ENCODE results near the gene RASGEF1C.

RASGEF1C gene

DNA sequence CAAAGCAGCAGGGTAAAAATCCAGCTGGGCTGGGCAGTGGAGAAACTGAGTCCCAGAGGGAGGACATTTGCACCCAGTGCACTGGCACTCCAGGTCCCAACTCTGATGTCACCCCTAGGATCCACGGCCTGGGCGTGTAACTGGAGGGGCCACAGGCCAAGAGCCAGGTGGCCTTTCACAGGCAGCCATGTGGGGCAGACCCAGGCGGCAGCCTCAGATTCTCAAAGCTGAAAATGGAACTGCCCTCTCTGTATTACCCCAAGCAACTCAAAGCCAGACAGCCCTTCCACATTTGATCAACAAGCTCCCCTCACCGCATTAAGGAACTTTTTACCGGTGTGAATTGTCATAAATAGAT lies 46.7 kb downstream of the RASGEF1C start:
- Histone ChIP-seq H3K4me3 (ENCODE audit: low read depth, low read length) (no peak overlapping the region), H3K4me1 (ENCODE audit: control insufficient read depth, insufficient read depth, low read length) (no peaks in the 10 kb centered on the region), H3K9me3 (ENCODE audit: control insufficient read depth, insufficient read depth, low read depth, low read length) (no peaks in the 10 kb centered on the region), H3K36me3 (ENCODE audit: control insufficient read depth in 2 of 2, insufficient read depth in 1 of 2, low read length in 2 of 2) (no peaks in the 10 kb centered on the region), H3K27ac (ENCODE audit: extremely low read depth, low read depth, low read length) (no peak overlapping the region)
- ChIA-PET POLR2A (no interaction called here), CTCF (no interaction called here)
- TF ChIP-seq OVOL3 (tag by site-specific recombination; IDR thresholded peaks at IDR 0.05): no peak
- TF ChIP-seq ZNF404 (tag by site-specific recombination; IDR thresholded peaks at IDR 0.05): no peak
- TF ChIP-seq ZNF529 (tag by site-specific recombination; IDR thresholded peaks at IDR 0.05; ENCODE audit: insufficient replicate concordance): no peak
- TF ChIP-seq MEIS1 (CRISPR knock-in tag; IDR thresholded peaks at IDR 0.05; ENCODE audit: borderline replicate concordance): no peak
- TF ChIP-seq SP2 (tag by site-specific recombination; IDR thresholded peaks at IDR 0.05): no peak
- no peak for TF ChIP-seq ZBTB7A (tag by site-specific recombination; IDR thresholded peaks at IDR 0.05; ENCODE audit: low read depth)
- no peak for TF ChIP-seq MZF1 (tag by site-specific recombination; IDR thresholded peaks at IDR 0.05; ENCODE audit: borderline replicate concordance)
- TF ChIP-seq ZNF707 (tag by site-specific recombination; IDR thresholded peaks at IDR 0.05): no peak
- TF ChIP-seq ZNF302 (tag by site-specific recombination; IDR thresholded peaks at IDR 0.05; ENCODE audit: low read depth): no peak
- no peak for TF ChIP-seq ZNF585B (tag by site-specific recombination; IDR thresholded peaks at IDR 0.05)
- no peak for TF ChIP-seq HOXD13 (CRISPR knock-in tag; IDR thresholded peaks at IDR 0.05; ENCODE audit: borderline replicate concordance)
- no peak for TF ChIP-seq ZNF23 (tag by site-specific recombination; IDR thresholded peaks at IDR 0.05; ENCODE audit: borderline replicate concordance)
- no peak for TF ChIP-seq ZNF658 (tag by site-specific recombination; IDR thresholded peaks at IDR 0.05)
- TF ChIP-seq ZFP37 (tag by site-specific recombination; IDR thresholded peaks at IDR 0.05): no peak
- TF ChIP-seq, protein P1, sequence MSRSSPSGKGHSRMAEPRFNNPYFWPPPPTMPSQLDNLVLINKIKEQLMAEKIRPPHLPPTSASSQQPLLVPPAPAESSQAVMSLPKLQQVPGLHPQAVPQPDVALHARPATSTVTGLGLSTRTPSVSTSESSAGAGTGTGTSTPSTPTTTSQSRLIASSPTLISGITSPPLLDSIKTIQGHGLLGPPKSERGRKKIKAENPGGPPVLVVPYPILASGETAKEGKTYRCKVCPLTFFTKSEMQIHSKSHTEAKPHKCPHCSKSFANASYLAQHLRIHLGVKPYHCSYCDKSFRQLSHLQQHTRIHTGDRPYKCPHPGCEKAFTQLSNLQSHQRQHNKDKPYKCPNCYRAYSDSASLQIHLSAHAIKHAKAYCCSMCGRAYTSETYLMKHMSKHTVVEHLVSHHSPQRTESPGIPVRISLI (tag by site-specific recombination; IDR thresholded peaks at IDR 0.05): no peak
- TF ChIP-seq ZNF324 (tag by site-specific recombination; IDR thresholded peaks at IDR 0.05): no peak

DNA sequence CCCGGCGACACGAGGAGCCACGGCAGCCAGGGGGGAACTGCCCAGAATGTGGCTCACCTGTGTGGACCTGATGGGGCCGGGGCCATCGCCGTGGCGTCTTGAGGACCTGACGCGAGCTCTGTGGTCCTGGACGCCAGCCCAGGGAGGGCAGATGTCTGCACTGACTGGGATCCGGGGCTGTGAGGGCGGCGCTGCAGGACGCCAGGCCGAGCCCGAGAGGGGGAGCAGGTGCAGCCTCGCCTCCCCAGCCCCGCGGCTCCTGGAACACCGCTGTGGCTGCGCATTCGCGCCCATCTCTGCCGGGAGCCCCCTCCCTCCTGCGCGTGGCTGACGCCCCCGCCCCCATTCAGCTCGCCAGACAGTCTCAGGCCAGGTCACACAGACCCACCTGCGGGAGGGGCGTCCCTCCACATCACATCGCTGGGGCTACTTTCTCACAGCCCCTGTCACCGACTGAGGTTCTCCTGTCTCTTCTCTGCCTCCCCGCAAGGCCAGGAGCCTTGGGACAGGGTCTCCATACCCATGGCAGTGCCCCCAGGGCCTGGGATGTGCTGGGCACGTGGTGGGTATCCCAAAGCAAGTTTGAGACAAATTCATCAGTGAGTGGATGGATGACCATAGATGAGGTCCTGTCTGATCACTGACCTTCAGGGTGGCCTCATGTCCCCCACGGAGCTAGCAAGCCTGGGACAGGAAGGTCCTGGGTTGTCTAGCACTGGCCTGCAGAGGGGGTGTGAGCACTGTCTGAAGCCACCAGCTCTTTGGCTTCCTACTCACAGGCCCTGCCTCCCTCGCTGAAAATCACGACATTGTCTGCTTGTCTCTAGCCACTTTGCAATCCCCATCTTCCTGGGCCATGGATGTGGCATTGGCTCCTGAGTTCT lies 47.3 kb downstream of the RASGEF1C start:
- TF ChIP-seq ZNF274 (IDR thresholded peaks at IDR 0.05; ENCODE audit: low read length) (no peak), ZNF274 (tag by site-specific recombination; IDR thresholded peaks at IDR 0.05; ENCODE audit: borderline replicate concordance) (no peak), YY2 (tag by site-specific recombination; IDR thresholded peaks at IDR 0.05) (no peak), ZNF155 (tag by site-specific recombination; IDR thresholded peaks at IDR 0.05) (no peak), ZNF426 (tag by site-specific recombination; IDR thresholded peaks at IDR 0.05) (no peak), RBAK (tag by site-specific recombination; IDR thresholded peaks at IDR 0.05) (no peak), ZNF132 (tag by site-specific recombination; IDR thresholded peaks at IDR 0.05; ENCODE audit: borderline replicate concordance) (no peak), ZNF23 (tag by site-specific recombination; IDR thresholded peaks at IDR 0.05; ENCODE audit: borderline replicate concordance) (no peak), ZNF76 (tag by site-specific recombination; IDR thresholded peaks at IDR 0.05; ENCODE audit: borderline replicate concordance, low read depth) (no peak), ZNF423 (tag by site-specific recombination; IDR thresholded peaks at IDR 0.05) (no peak), ZNF623 (tag by site-specific recombination; IDR thresholded peaks at IDR 0.05) (no peak), ZNF529 (tag by site-specific recombination; IDR thresholded peaks at IDR 0.05; ENCODE audit: insufficient replicate concordance) (no peak), HOXC10 (CRISPR knock-in tag; IDR thresholded peaks at IDR 0.05) (no peak), MYNN (tag by site-specific recombination; IDR thresholded peaks at IDR 0.05; ENCODE audit: borderline replicate concordance) (no peak)
- TF ChIP-seq, protein P2, sequence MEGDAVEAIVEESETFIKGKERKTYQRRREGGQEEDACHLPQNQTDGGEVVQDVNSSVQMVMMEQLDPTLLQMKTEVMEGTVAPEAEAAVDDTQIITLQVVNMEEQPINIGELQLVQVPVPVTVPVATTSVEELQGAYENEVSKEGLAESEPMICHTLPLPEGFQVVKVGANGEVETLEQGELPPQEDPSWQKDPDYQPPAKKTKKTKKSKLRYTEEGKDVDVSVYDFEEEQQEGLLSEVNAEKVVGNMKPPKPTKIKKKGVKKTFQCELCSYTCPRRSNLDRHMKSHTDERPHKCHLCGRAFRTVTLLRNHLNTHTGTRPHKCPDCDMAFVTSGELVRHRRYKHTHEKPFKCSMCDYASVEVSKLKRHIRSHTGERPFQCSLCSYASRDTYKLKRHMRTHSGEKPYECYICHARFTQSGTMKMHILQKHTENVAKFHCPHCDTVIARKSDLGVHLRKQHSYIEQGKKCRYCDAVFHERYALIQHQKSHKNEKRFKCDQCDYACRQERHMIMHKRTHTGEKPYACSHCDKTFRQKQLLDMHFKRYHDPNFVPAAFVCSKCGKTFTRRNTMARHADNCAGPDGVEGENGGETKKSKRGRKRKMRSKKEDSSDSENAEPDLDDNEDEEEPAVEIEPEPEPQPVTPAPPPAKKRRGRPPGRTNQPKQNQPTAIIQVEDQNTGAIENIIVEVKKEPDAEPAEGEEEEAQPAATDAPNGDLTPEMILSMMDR (tag by site-specific recombination; IDR thresholded peaks at IDR 0.05): no peak
- TF ChIP-seq, protein P3, sequence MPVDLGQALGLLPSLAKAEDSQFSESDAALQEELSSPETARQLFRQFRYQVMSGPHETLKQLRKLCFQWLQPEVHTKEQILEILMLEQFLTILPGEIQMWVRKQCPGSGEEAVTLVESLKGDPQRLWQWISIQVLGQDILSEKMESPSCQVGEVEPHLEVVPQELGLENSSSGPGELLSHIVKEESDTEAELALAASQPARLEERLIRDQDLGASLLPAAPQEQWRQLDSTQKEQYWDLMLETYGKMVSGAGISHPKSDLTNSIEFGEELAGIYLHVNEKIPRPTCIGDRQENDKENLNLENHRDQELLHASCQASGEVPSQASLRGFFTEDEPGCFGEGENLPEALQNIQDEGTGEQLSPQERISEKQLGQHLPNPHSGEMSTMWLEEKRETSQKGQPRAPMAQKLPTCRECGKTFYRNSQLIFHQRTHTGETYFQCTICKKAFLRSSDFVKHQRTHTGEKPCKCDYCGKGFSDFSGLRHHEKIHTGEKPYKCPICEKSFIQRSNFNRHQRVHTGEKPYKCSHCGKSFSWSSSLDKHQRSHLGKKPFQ (tag by site-specific recombination; IDR thresholded peaks at IDR 0.05): no peak
- Histone ChIP-seq H3K9me3 (ENCODE audit: control insufficient read depth, insufficient read depth, low read depth, low read length) (no peaks in the 10 kb centered on the region), H3K27ac (ENCODE audit: extremely low read depth, low read depth, low read length) (no peak overlapping the region), H3K36me3 (ENCODE audit: control insufficient read depth in 2 of 2, insufficient read depth in 1 of 2, low read length in 2 of 2) (no peaks in the 10 kb centered on the region), H3K4me1 (ENCODE audit: control insufficient read depth, insufficient read depth, low read length) (no peaks in the 10 kb centered on the region), H3K4me3 (ENCODE audit: low read depth, low read length) (no peak overlapping the region)
- ChIA-PET POLR2A (no interaction called here), CTCF (interaction anchor here (0.6 to 0.7 kb wide), 2 partner anchors 154 to 292 kb away, joined by 3 to 5 read pairs; no protein-coding TSS in a partner anchor)
